NCI-H2107 treated with DMSO at 0.1 percent for 48 hours (cell line): ENCODE results near the gene SPDYE5.
"Not testable (repeated sequence)": the region's sequence is repeated elsewhere in the genome, so short reads cannot be mapped to it uniquely, and the experiment has no call there.

Experiments
- DNase-seq: peaks from one replicate; lab custom pipeline; 2025; ENCODE audit not compliant: unreplicated experiment; lab: John Stamatoyannopoulos, UW

Gene SPDYE5

GRCh38 chr7:75492020-75492419 is at the start of gene SPDYE5:
Gene SPDYE5, plus strand, starts transcription at chr7:75492320. Its CDS starts 1,728 bp downstream, at chr7:75494048.
- DNase-seq, result not testable (repeated sequence)

GRCh38 chr7:75442465-75443111 is 49.5 kb upstream of the SPDYE5 start:
- DNase-seq, result not testable (repeated sequence)

- DNase-seq, result not testable (repeated sequence)
These were observed 42.2 kb upstream of the SPDYE5 start for GRCh38 chr7:75449946-75450345.

GRCh38 chr7:75452494-75452955 is 39.6 kb upstream of the SPDYE5 start:
- not testable (repeated sequence) for DNase-seq

GRCh38 chr7:75456403-75456802 is 35.7 kb upstream of the SPDYE5 start:
- DNase-seq, result not testable (repeated sequence)

- not testable (repeated sequence) for DNase-seq
These were observed 34.1 kb upstream of the SPDYE5 start for GRCh38 chr7:75458034-75458433.

GRCh38 chr7:75460541-75460940 is 31.6 kb upstream of the SPDYE5 start:
- DNase-seq, result not testable (repeated sequence)

- not testable (repeated sequence) for DNase-seq
These were observed 22.0 kb upstream of the SPDYE5 start for GRCh38 chr7:75470166-75470565.

GRCh38 chr7:75477457-75477856 is 14.7 kb upstream of the SPDYE5 start:
- DNase-seq, result not testable (repeated sequence)

- DNase-seq, result not testable (repeated sequence)
These were observed 11.8 kb upstream of the SPDYE5 start for GRCh38 chr7:75480313-75480712.

GRCh38 chr7:75485355-75485978 is 6.7 kb upstream of the SPDYE5 start:
- not testable (repeated sequence) for DNase-seq

- peak; percentile 33 for DNase-seq
These were observed 6.0 kb upstream of the SPDYE5 start, which contains the start of gene POM121C for GRCh38 chr7:75485979-75486643. Gene POM121C, minus strand, starts transcription at chr7:75486299. Its CDS starts 44,803 bp downstream, at chr7:75441496.

- not testable (repeated sequence) for DNase-seq
These were observed 16.9 kb downstream of the SPDYE5 start for GRCh38 chr7:75509033-75509432.

GRCh38 chr7:75518842-75519241 is 26.7 kb downstream of the SPDYE5 start:
- DNase-seq, result not testable (repeated sequence)

GRCh38 chr7:75521727-75522126 is 29.6 kb downstream of the SPDYE5 start:
- not testable (repeated sequence) for DNase-seq

- DNase-seq, result not testable (repeated sequence)
These were observed 35.2 kb downstream of the SPDYE5 start for GRCh38 chr7:75527224-75527722.

GRCh38 chr7:75531359-75531821 is 39.3 kb downstream of the SPDYE5 start:
- no peak for DNase-seq

GRCh38 chr7:75532639-75533038 is 40.5 kb downstream of the SPDYE5 start:
- no peak for DNase-seq

- no peak for DNase-seq
These were observed 41.8 kb downstream of the SPDYE5 start for GRCh38 chr7:75533926-75534325.

- no peak for DNase-seq
These were observed 42.7 kb downstream of the SPDYE5 start for GRCh38 chr7:75534727-75535307.

GRCh38 chr7:75536491-75536890 is 44.4 kb downstream of the SPDYE5 start:
- no peak for DNase-seq
